H9 (cell line): Measurements from ENCODE around the gene INTS4. TPM values are rescaled to one million over a fixed set of nuclear protein-coding genes. Genes with fewer than 3 reads are reported as not detected.

Experiments
- DNase-seq: peaks from one replicate; pipeline ENCODE4 v3.0.0-alpha.2; 2017
- H2AFZ ChIP-seq: one replicate; pipeline ENCODE4 v1.6.1; 2013; ENCODE audit warnings: mild to moderate bottlenecking, low read length, control low read depth, moderate library complexity
- H2AK5ac ChIP-seq: 2 replicates; pipeline ENCODE4 v1.6.1; 2013; ENCODE audit warnings: low read length, control low read depth, mixed read lengths; ENCODE audit not compliant: insufficient read length
- H2BK120ac ChIP-seq: one replicate; pipeline ENCODE4 v1.6.1; 2013; ENCODE audit warnings: low read depth, mild to moderate bottlenecking, low read length, control low read depth, inconsistent platforms; ENCODE audit not compliant: poor library complexity, severe bottlenecking
- H2BK12ac ChIP-seq: 2 replicates; pipeline ENCODE4 v1.6.1; 2013; ENCODE audit warnings: low read length, control low read depth, mixed read lengths, low read depth; ENCODE audit not compliant: insufficient read length
- H2BK15ac ChIP-seq: 2 replicates; pipeline ENCODE4 v1.6.1; 2013; ENCODE audit warnings: low read depth, low read length, control low read depth
- H2BK20ac ChIP-seq: one replicate; pipeline ENCODE4 v1.6.1; 2013; ENCODE audit warnings: low read depth, mild to moderate bottlenecking, low read length, control low read depth, inconsistent platforms; ENCODE audit not compliant: poor library complexity, severe bottlenecking
- H2BK5ac ChIP-seq: 2 replicates; pipeline ENCODE4 v1.6.1; 2013; ENCODE audit warnings: low read length, control low read depth, mixed read lengths; ENCODE audit not compliant: insufficient read length
- H3K14ac ChIP-seq: 2 replicates; pipeline ENCODE4 v1.6.1; 2013; ENCODE audit warnings: low read length, control low read depth; ENCODE audit not compliant: insufficient read depth
- H3K18ac ChIP-seq: 2 replicates; pipeline ENCODE4 v1.6.1; 2013; ENCODE audit warnings: low read depth, mild to moderate bottlenecking, mixed read lengths, low read length, control low read depth; ENCODE audit not compliant: insufficient read length
- H3K23ac ChIP-seq: 2 replicates; pipeline ENCODE4 v1.6.1; 2013; ENCODE audit warnings: low read length, control low read depth, mixed read lengths, low read depth; ENCODE audit not compliant: insufficient read length
- H3K23me2 ChIP-seq: 2 replicates; pipeline ENCODE4 v1.6.1; 2013; ENCODE audit warnings: low read depth, mild to moderate bottlenecking, mixed read lengths, low read length, control low read depth; ENCODE audit not compliant: insufficient read length, poor library complexity, severe bottlenecking
- H3K27ac ChIP-seq: 2 replicates; pipeline ENCODE4 v1.5.1; 2013; ENCODE audit warnings: low read length, control low read depth, mixed read lengths, low read depth; ENCODE audit not compliant: insufficient read length
- H3K27me3 ChIP-seq: 2 replicates; pipeline ENCODE4 v1.6.1; 2013; ENCODE audit warnings: low read length, control low read depth, inconsistent platforms; ENCODE audit not compliant: insufficient read depth
- H3K4ac ChIP-seq: 2 replicates; pipeline ENCODE4 v1.6.1; 2013; ENCODE audit warnings: low read depth, mild to moderate bottlenecking, control low read depth, inconsistent platforms, low read length, moderate library complexity
- H3K4me1 ChIP-seq: 2 replicates; pipeline ENCODE4 v1.6.1; 2013; ENCODE audit warnings: low read length, control low read depth, inconsistent platforms; ENCODE audit not compliant: insufficient read depth
- H3K4me2 ChIP-seq: 2 replicates; pipeline ENCODE4 v1.6.1; 2013; ENCODE audit warnings: low read length, control low read depth, mixed read lengths; ENCODE audit not compliant: insufficient read length, insufficient read depth
- H3K56ac ChIP-seq: 2 replicates; pipeline ENCODE4 v1.6.1; 2013; ENCODE audit warnings: low read depth, mild to moderate bottlenecking, mixed read lengths, low read length, control low read depth; ENCODE audit not compliant: insufficient read length
- H3K79me1 ChIP-seq: 2 replicates; pipeline ENCODE4 v1.6.1; 2013; ENCODE audit warnings: low read depth, mild to moderate bottlenecking, moderate library complexity, low read length, control low read depth, inconsistent platforms; ENCODE audit not compliant: insufficient read depth, poor library complexity, severe bottlenecking
- H3K79me2 ChIP-seq: 2 replicates; pipeline ENCODE4 v1.6.1; 2013; ENCODE audit warnings: low read length, control low read depth, inconsistent platforms; ENCODE audit not compliant: insufficient read depth
- H3K9ac ChIP-seq: 2 replicates; pipeline ENCODE4 v1.6.1; 2013; ENCODE audit warnings: low read length, control low read depth, mixed read lengths; ENCODE audit not compliant: insufficient read length; ENCODE audit errors: extremely low read depth
- H3K9me3 ChIP-seq: one replicate; pipeline ENCODE4 v1.6.1; 2013; ENCODE audit warnings: low read depth, low read length, inconsistent platforms; ENCODE audit not compliant: control insufficient read depth
- H3T11ph ChIP-seq: one replicate; pipeline ENCODE4 v1.6.1; 2013; ENCODE audit warnings: mild to moderate bottlenecking, low read length, control low read depth, inconsistent platforms
- H4K20me1 ChIP-seq: one replicate; pipeline ENCODE4 v1.6.1; 2013; ENCODE audit not compliant: control insufficient read depth, insufficient read length, insufficient read depth
- H4K5ac ChIP-seq: 2 replicates; pipeline ENCODE4 v1.6.1; 2013; ENCODE audit warnings: low read depth, mild to moderate bottlenecking, mixed read lengths, low read length, control low read depth; ENCODE audit not compliant: insufficient read length
- H4K8ac ChIP-seq: replicated peaks from 2 replicates; pipeline ENCODE4 v1.6.1; 2013; ENCODE audit warnings: low read length, control low read depth, mixed read lengths, low read depth; ENCODE audit not compliant: insufficient read length
- H4K91ac ChIP-seq: 2 replicates; pipeline ENCODE4 v1.6.1; 2013; ENCODE audit warnings: low read depth, mild to moderate bottlenecking, moderate library complexity, mixed read lengths, low read length, control low read depth; ENCODE audit not compliant: insufficient read length
- H3K27ac Mint-ChIP-seq, 3 experiments: 2 replicates in 2 of 3; 3 replicates in 1 of 3; pipeline ENCODE4 v1.8.0; 2020 to 2021; ENCODE audit warnings: mixed read lengths in 3 of 3, mild to moderate bottlenecking in 1 of 3, moderate library complexity in 1 of 3
- H3K27me3 Mint-ChIP-seq: 2 replicates; pipeline ENCODE4 v1.8.0; 2021; ENCODE audit warnings: low read depth, mild to moderate bottlenecking, moderate library complexity, mixed read lengths
- H3K36me3 Mint-ChIP-seq, 3 experiments: 2 replicates in 2 of 3; 3 replicates in 1 of 3; pipeline ENCODE4 v1.8.0; 2020 to 2021; ENCODE audit warnings: low read depth in 3 of 3, mixed read lengths in 3 of 3; ENCODE audit not compliant: insufficient read depth in 1 of 3
- H3K4me1 Mint-ChIP-seq, 2 experiments: 2 replicates each; pipeline ENCODE4 v1.8.0; 2020; ENCODE audit warnings: mixed read lengths in 2 of 2
- H3K4me3 Mint-ChIP-seq, 2 experiments: 2 replicates in 1 of 2; 3 replicates in 1 of 2; pipeline ENCODE4 v1.8.0; 2020 to 2021; ENCODE audit warnings: mild to moderate bottlenecking in 2 of 2, mixed read lengths in 2 of 2, moderate library complexity in 1 of 2
- H3K9me3 Mint-ChIP-seq, 2 experiments: 2 replicates in 1 of 2; 3 replicates in 1 of 2; pipeline ENCODE4 v1.8.0; 2020; ENCODE audit warnings: mild to moderate bottlenecking in 2 of 2, mixed read lengths in 2 of 2, moderate library complexity in 1 of 2
- WGBS: extraction: QIAGEN DNeasy Blood & Tissue Kit; methylation state at CpG from one replicate; pipeline ENCODE4 v1.1.7; 2013; ENCODE audit warnings: missing lambda C conversion rate, low lambda C conversion rate, mixed read lengths; ENCODE audit not compliant: insufficient read length; ENCODE audit errors: extremely low coverage; 5-methylcytosine and 5-hydroxymethylcytosine counted together
- total RNA-seq: library from RNA; stranded (reverse); gene quantifications from 2 replicates; pipeline ENCODE4 v1.2.1, GENCODE V29; 2021
- TF ChIP-seq, protein P1 (sequence below): fragments of 200-600 bp; sonication (generic); conservative IDR thresholded peaks from 3 replicates; pipeline ENCODE4 v1.8.0; 2021; ENCODE audit warnings: antibody characterized with exemption, mild to moderate bottlenecking

INTS4 gene
- total RNA-seq, 1 experiment from 2014 or later, result 38.6 TPM

DNA sequence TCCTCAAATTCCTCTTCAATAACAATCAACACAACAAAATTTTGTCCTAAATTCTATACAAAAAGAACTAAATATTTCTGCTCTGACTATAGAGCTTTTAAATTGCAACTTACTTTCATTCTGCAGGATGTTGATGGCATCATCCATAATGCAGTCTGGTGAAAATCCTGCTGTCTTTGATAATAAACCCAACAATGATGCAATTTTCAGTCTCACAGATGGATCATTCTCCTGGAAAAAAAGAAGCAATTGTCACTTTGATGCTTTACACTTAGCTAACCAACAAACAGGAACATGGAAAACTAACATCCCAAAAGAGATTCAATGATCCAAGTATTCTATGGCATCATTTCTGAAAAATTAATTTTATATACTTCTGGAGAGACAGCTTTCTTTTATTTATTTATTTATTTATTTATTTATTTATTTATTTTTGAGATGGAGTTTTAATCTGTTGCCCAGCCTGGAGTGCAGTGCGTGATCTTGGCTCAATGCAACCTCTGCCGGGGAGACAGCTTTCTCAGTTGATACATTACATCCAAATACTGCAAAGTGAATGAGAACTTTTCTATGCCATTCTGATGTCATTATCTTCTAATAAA lies 13.0 kb downstream of the INTS4 start:
- no peak overlapping the region for H2BK5ac ChIP-seq
- no peaks in the 10 kb centered on the region for H3K79me2 ChIP-seq
- Mint-ChIP-seq H3K4me1 (no peaks in the 10 kb centered on the region), H3K4me3 (no peak overlapping the region), H3K27me3 (no peaks in the 10 kb centered on the region), H3K36me3 (peaks cover 16 to 47% (median 43%) of the 10 kb centered on the region in 3 experiments), H3K9me3 (0 out of 5 replicates have a peak, but pooled peaks cover 0 to 2% of the 10 kb centered on the region in 2 experiments), H3K27ac (no peak overlapping the region)
- H4K8ac ChIP-seq, result no peak overlapping the region
- no peak overlapping the region for H3T11ph ChIP-seq
- H2AK5ac ChIP-seq, result no peak overlapping the region
- H3K4ac ChIP-seq, result no peak overlapping the region
- no peak overlapping the region for H2BK12ac ChIP-seq
- H2BK20ac ChIP-seq, result no peak overlapping the region
- H3K4me1 ChIP-seq, result no peaks in the 10 kb centered on the region
- H3K14ac ChIP-seq, result no peak overlapping the region
- no peak overlapping the region for H3K9ac ChIP-seq
- H3K56ac ChIP-seq, result no peak overlapping the region
- H3K23me2 ChIP-seq, result no peaks in the 10 kb centered on the region
- no CpG with 5 or more reads among the region's 2 CpGs for WGBS
- no peak overlapping the region for H3K27ac ChIP-seq
- H2BK120ac ChIP-seq, result no peak overlapping the region
- H2AFZ ChIP-seq, result no peak overlapping the region
- H3K18ac ChIP-seq, result no peak overlapping the region
- no peak for DNase-seq
- H3K79me1 ChIP-seq, result no peaks in the 10 kb centered on the region
- H3K9me3 ChIP-seq, result no peaks in the 10 kb centered on the region
- no peaks in the 10 kb centered on the region for H3K27me3 ChIP-seq
- H3K4me2 ChIP-seq, result no peak overlapping the region
- no peak overlapping the region for H4K91ac ChIP-seq
- no peak overlapping the region for H3K23ac ChIP-seq
- TF ChIP-seq, protein P1, sequence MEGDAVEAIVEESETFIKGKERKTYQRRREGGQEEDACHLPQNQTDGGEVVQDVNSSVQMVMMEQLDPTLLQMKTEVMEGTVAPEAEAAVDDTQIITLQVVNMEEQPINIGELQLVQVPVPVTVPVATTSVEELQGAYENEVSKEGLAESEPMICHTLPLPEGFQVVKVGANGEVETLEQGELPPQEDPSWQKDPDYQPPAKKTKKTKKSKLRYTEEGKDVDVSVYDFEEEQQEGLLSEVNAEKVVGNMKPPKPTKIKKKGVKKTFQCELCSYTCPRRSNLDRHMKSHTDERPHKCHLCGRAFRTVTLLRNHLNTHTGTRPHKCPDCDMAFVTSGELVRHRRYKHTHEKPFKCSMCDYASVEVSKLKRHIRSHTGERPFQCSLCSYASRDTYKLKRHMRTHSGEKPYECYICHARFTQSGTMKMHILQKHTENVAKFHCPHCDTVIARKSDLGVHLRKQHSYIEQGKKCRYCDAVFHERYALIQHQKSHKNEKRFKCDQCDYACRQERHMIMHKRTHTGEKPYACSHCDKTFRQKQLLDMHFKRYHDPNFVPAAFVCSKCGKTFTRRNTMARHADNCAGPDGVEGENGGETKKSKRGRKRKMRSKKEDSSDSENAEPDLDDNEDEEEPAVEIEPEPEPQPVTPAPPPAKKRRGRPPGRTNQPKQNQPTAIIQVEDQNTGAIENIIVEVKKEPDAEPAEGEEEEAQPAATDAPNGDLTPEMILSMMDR, result no peak
- H4K5ac ChIP-seq, result no peak overlapping the region
- H4K20me1 ChIP-seq, result no peaks in the 10 kb centered on the region
- H2BK15ac ChIP-seq, result no peak overlapping the region
